Chondrocyte (in vitro differentiated cells): Measurements from ENCODE around the gene PLA2G7. TPM values are rescaled to one million over a fixed set of nuclear protein-coding genes. Genes with fewer than 3 reads are reported as not detected.

Source experiments
- DNase-seq: peaks from one replicate; pipeline ENCODE4 v3.0.0; 2021; ENCODE audit warnings: mixed read lengths, low spot score
- H3K27ac Mint-ChIP-seq: one replicate; pipeline ENCODE4 v1.8.0; 2021; ENCODE audit warnings: mild to moderate bottlenecking, moderate library complexity, mixed read lengths; ENCODE audit not compliant: unreplicated experiment
- H3K27me3 Mint-ChIP-seq: 2 replicates; pipeline ENCODE4 v1.8.0; 2021; ENCODE audit warnings: low read depth, mixed read lengths
- H3K36me3 Mint-ChIP-seq: 2 replicates; pipeline ENCODE4 v1.8.0; 2021; ENCODE audit warnings: low read depth, mixed read lengths
- H3K4me1 Mint-ChIP-seq: 2 replicates; pipeline ENCODE4 v1.8.0; 2021; ENCODE audit warnings: low read depth, mild to moderate bottlenecking, mixed read lengths
- H3K4me3 Mint-ChIP-seq: one replicate; pipeline ENCODE4 v1.8.0; 2021; ENCODE audit warnings: mild to moderate bottlenecking, moderate library complexity, mixed read lengths; ENCODE audit not compliant: unreplicated experiment
- H3K9me3 Mint-ChIP-seq: 2 replicates; pipeline ENCODE4 v1.8.0; 2021; ENCODE audit warnings: low read depth, mixed read lengths
- total RNA-seq: library from RNA; stranded (reverse); gene quantifications from 3 replicates; pipeline ENCODE4 v1.2.1, GENCODE V29; 2021
- TF ChIP-seq, protein P1 (sequence below): fragments of 200-600 bp; sonication (generic); IDR thresholded peaks from 2 replicates; pipeline ENCODE4 v1.5.0; 2021; ENCODE audit warnings: antibody characterized with exemption, mild to moderate bottlenecking, moderate library complexity

PLA2G7 gene
- total RNA-seq, 1 donor from 2014 or later, result not detected

DNA sequence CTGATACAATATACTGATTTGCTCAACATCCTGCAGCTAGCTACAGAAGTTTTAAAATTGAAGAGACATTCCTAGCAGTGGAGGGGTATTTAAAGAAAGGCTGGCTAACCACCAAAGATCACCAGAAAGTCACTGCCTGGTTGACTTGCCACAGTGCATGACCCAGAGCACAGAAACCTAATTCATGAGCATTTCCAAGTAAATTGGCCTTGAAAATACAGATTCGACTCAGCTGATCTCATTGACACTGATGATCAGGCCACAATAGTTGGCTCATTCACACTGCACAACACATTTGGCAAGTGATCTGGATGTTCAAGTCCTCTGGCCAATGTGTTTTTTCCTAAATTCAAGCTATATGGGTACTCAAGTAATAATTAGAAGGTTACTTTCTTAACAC lies 60.8 kb downstream of the PLA2G7 start:
- Mint-ChIP-seq H3K36me3 (peaks cover 2% of the 10 kb centered on the region), H3K4me3 (no peak overlapping the region), H3K9me3 (no peaks in the 10 kb centered on the region), H3K4me1 (no peaks in the 10 kb centered on the region), H3K27ac (no peak overlapping the region), H3K27me3 (no peaks in the 10 kb centered on the region)
- DNase-seq, result no peak
- TF ChIP-seq, protein P1, sequence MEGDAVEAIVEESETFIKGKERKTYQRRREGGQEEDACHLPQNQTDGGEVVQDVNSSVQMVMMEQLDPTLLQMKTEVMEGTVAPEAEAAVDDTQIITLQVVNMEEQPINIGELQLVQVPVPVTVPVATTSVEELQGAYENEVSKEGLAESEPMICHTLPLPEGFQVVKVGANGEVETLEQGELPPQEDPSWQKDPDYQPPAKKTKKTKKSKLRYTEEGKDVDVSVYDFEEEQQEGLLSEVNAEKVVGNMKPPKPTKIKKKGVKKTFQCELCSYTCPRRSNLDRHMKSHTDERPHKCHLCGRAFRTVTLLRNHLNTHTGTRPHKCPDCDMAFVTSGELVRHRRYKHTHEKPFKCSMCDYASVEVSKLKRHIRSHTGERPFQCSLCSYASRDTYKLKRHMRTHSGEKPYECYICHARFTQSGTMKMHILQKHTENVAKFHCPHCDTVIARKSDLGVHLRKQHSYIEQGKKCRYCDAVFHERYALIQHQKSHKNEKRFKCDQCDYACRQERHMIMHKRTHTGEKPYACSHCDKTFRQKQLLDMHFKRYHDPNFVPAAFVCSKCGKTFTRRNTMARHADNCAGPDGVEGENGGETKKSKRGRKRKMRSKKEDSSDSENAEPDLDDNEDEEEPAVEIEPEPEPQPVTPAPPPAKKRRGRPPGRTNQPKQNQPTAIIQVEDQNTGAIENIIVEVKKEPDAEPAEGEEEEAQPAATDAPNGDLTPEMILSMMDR, result no peak

DNA sequence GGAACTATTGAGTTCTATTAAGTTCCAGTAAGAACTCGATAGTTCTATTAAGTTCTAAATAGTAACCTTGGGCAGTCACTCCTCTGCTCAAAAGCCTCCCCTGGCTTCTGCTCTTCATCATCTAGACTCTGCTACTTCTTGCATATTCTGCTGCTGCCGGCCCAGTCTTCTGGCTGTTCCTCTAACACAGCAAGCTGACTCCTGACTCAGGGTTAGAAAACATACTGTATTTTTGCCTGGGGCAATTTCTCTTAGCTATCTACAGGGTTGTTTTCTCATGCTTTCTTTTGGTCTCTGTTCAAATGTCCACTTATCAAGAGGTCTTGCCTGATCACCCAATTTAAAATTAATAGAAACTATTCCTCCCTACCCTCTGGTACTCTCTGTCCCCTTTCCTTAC lies 67.8 kb downstream of the PLA2G7 start:
- no peaks in the 10 kb centered on the region for H3K4me1 Mint-ChIP-seq
- no peak for DNase-seq
- no peaks in the 10 kb centered on the region for H3K27me3 Mint-ChIP-seq
- TF ChIP-seq, protein P1, result no peak
- no peak overlapping the region for H3K4me3 Mint-ChIP-seq
- H3K36me3 Mint-ChIP-seq, result peaks cover 2% of the 10 kb centered on the region
- H3K27ac Mint-ChIP-seq, result no peak overlapping the region
- no peaks in the 10 kb centered on the region for H3K9me3 Mint-ChIP-seq

DNA sequence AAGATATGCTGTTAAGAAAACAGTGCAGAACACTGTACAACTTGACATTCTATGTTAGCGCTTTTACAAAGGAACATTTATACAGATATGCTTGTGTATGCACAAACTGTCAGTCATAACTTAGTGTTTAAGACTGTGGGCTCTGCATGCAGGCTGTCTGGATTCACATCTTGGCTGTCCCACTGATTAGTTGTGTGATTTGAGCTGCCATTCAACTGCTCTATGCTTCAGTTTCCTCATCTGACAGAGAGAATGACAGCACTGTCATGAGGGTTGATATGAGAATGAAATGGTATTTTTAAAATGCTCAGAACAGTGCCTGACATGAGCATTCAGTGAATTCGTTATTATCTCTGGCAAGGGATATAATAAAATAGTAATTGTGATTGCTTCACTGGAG lies 73.7 kb downstream of the PLA2G7 start:
- Mint-ChIP-seq H3K9me3 (no peaks in the 10 kb centered on the region), H3K4me1 (no peaks in the 10 kb centered on the region), H3K27me3 (no peaks in the 10 kb centered on the region), H3K4me3 (no peak overlapping the region), H3K27ac (no peak overlapping the region), H3K36me3 (no peaks in the 10 kb centered on the region)
- TF ChIP-seq, protein P1, result no peak
- no peak for DNase-seq

DNA sequence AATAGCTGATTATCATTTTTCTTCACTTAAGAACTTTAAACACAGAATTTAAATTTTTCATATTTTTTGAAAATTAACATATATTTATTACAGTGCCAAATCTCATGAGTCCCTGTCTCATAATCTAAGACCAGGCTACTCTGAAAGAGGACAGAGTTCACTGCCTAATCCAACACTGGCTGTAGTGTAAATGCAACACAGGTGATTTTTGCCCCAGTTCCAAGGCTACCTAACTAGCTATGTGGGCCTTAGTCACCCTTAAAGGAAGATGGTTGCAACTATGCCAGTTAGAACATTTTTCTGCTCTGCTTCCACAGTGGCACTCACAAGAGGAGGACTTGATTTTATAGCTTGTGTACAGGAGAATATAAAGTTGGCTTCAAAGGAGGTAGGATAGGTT lies 77.5 kb downstream of the PLA2G7 start:
- Mint-ChIP-seq H3K36me3 (no peaks in the 10 kb centered on the region), H3K4me1 (peaks cover 6% of the 10 kb centered on the region), H3K9me3 (no peaks in the 10 kb centered on the region), H3K4me3 (no peak overlapping the region), H3K27ac (no peak overlapping the region), H3K27me3 (peaks cover 3% of the 10 kb centered on the region)
- DNase-seq, result no peak
- TF ChIP-seq, protein P1, result no peak

DNA sequence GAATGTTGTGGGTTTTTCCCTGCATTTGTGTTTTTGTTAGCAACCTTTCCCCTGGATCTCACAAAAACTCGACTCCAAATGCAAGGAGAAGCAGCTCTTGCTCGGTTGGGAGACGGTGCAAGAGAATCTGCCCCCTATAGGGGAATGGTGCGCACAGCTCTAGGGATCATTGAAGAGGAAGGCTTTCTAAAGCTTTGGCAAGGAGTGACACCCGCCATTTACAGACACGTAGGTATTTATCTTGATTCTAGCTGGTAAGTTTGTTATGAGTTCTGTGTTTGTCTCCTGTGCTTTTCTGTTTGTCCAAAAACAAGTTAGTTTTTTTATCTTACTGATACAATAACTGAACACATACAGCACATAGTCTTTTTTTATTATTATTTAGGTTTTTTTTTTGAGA lies 79.4 kb downstream of the PLA2G7 start:
- no peak for DNase-seq
- TF ChIP-seq, protein P1, result peak; percentile 66
- Mint-ChIP-seq H3K4me3 (no peak overlapping the region), H3K27ac (no peak overlapping the region), H3K9me3 (no peaks in the 10 kb centered on the region), H3K4me1 (peaks cover 14% of the 10 kb centered on the region), H3K36me3 (no peaks in the 10 kb centered on the region), H3K27me3 (peaks cover 9% of the 10 kb centered on the region)

Other genes starting within 250 kb of the PLA2G7 start
- 3.7 to 23.9 TPM (median 23.8 TPM) in 3 replicates for gene RCAN2, start 243.9 kb downstream of the PLA2G7 start, total RNA-seq
- gene CYP39A1, start 82.6 kb downstream of the PLA2G7 start, total RNA-seq, result 0.31 to 0.62 TPM in 2 of 3 replicates, not detected in the other
- gene SLC25A27, start 82.4 kb downstream of the PLA2G7 start, total RNA-seq, result 5.7 to 6.8 TPM (median 6.5 TPM) in 3 replicates
- 0.07 to 0.29 TPM (median 0.13 TPM) in 3 replicates for gene TDRD6, start 47.5 kb downstream of the PLA2G7 start, total RNA-seq
- gene ANKRD66, start 11.6 kb upstream of the PLA2G7 start, total RNA-seq, result not detected in 3 replicates
- not detected in 3 replicates for gene MEP1A, start 58.0 kb upstream of the PLA2G7 start, total RNA-seq
- gene ADGRF5, start 186.6 kb upstream of the PLA2G7 start, total RNA-seq, result 0.67 to 0.95 TPM in 2 of 3 replicates, not detected in the other